Activated CD4-positive, alpha-beta T cell treated with anti-CD3 and anti-CD28 coated beads, Interleukin-2, amount 10 ng/mL, durations not matched to agents 7 days and 5 days (primary cell): ENCODE measurements around the gene LIN7A. TPM values are rescaled to one million over a fixed set of nuclear protein-coding genes. Genes with fewer than 3 reads are reported as not detected.

ENCODE experiments used
- microRNA-seq: library from miRNA; unstranded; fragments of <30 nt; microRNA quantifications from one replicate; pipeline ENCODE4 v1.2.0, GENCODE V29; 2021; ENCODE audit warnings: borderline microRNAs expressed, borderline replicate concordance
- total RNA-seq, 2 experiments: library from RNA; stranded (reverse); gene quantifications; one replicate each; pipeline ENCODE4 v1.2.3, GENCODE V29; 2021

LIN7A gene
- total RNA-seq, 2 experiments from 2014 or later: not detected

Small RNA genes within 50 kb of the gene (microRNA-seq; reads per million reads assigned to microRNA genes)
- gene MIR617 (not detected), gene MIR618 (not detected)

Other genes starting within 250 kb of the LIN7A start
- gene MYF6, start 230.3 kb downstream of the LIN7A start, total RNA-seq: not detected
- gene MYF5, start 221.0 kb downstream of the LIN7A start, total RNA-seq: not detected
- gene ACSS3, start 140.1 kb upstream of the LIN7A start, total RNA-seq: not detected